ENCODE measurements around the gene NR0B2. TPM values are rescaled to one million over a fixed set of nuclear protein-coding genes. Genes with fewer than 3 reads are reported as not detected.

The NR0B2 gene
- total RNA-seq, 1 donor from 2014 or later: not detected

DNA sequence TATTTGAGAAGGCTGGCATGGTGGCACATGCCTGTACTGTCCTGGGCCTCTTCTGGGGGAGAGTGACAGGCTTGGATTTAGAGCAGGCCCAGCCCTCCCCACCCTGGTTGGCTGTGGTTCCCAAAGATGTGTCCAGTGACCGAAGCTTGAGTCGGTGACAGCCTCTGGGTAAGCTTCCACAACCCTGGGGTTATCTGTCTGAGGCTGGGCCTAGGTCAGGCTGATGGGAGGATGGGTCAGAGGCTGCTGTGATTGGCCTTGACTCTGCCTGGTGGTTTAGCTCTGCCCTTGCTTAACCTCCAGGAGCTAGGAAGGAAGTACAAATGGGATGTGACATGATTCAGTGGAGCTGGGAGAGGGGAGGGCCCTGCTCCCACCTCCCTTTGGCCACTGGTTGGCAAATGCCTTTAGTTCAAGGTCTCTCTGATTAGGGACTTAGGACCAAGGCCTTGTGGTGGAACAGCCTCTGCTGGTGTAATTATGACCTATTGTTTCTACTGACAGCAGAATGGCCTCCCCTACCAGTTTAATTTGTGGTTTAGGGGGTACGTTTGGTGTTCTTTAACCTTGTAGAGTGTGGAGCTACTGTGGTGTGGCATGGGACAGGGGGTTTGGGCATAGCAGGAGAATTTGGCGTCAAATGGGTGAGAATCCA, 24.4 kb upstream of the NR0B2 start:
- DNase-seq (ENCODE audit: low read depth in 2 of 2): no peak

DNA sequence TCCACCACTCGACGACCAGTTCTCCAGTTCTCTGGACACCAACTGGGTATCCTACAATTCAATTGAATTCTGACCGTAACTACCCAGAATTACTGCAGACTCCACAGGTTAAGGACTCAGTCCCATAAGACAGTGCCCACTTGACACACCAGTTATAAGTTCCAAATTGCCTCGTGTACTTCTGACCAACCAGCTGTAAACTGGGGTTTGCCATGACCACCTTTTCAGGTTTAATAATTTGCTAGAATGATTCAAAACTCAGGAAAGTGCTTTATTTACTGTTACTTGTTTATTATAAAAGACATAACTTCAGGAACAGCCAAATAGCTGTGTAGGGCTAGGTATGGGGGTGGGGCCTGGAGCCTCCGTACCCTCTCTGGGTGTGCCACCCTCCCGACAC, 23.0 kb upstream of the NR0B2 start:
- DNase-seq (ENCODE audit: low read depth in 2 of 2): no peak

DNA sequence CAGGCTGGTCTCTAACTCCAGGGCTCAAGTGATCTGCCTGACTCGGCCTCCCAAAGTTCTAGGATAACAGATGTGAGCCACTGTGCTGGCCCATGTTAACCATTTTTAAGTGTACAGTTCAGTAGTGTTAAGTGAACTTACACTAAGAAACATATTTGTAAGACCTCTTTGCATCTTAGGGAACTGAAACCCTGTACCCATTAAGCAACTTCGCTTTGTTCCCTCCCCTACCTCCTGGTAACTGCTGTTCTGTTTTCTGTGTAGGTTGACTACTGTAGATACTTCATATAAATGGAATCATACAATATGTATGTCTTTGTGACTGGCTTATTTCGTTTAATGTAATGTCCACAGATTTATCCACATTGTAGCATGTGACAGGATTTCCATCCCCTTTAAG, 18.8 kb upstream of the NR0B2 start:
- no peak for DNase-seq (ENCODE audit: low read depth in 2 of 2)

DNA sequence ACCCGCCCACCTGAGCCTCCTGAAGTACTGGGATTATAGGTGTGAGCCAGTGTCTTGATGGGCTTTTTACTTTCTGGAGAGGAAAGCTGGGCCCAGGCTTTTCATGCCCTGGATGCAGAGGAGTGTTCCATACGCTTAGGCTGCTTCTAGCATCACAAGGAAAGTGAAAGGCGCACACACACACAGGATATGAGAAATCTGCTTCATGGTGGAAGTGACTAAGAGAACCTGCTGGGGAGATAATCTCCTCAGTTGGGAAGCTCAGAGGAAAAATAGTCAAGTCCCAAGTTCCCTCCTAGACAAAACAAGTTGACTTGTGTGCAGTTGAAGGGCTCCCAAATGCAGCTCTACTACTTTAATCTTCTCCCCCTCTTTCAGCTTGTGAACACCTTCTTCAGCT, 9.9 kb upstream of the NR0B2 start:
- peak; percentile 9 to 93 for DNase-seq (ENCODE audit: low read depth in 2 of 2)

DNA sequence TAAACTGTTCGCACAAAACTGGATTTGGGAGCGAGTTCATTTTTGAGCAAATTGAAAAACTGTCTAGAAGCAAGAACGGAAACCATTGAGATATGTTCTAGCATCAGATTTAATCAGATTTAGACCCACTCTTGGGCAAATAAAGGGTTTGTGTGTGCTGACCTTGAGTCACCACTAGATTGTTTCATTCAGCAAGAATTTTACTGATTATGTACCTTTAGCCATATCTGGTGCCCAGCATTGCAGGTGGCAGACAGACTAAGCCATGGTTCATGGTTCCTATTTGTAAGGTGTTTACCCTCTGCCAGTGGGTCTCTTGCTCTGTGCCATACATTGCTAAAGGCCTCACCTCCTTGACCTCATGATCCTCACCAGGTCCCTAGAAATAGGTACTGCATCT, 9.1 kb upstream of the NR0B2 start:
- no peak for DNase-seq (ENCODE audit: low read depth in 2 of 2)

DNA sequence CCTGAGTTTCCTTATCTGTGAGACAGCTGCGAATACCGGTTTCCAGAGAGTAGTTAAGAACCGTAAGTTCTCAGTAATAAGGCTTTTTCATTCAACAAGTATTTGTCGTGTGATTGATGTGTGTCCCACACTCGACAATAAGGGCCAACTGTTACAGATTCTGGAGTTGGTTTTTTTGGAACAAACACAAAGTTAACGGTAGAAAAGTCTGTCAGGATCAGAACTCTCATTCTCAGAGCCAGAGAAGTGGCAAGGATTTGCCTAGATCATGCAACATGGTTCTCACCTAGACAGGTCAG, 8.6 kb upstream of the NR0B2 start:
- no peak for DNase-seq (ENCODE audit: low read depth in 2 of 2)

DNA sequence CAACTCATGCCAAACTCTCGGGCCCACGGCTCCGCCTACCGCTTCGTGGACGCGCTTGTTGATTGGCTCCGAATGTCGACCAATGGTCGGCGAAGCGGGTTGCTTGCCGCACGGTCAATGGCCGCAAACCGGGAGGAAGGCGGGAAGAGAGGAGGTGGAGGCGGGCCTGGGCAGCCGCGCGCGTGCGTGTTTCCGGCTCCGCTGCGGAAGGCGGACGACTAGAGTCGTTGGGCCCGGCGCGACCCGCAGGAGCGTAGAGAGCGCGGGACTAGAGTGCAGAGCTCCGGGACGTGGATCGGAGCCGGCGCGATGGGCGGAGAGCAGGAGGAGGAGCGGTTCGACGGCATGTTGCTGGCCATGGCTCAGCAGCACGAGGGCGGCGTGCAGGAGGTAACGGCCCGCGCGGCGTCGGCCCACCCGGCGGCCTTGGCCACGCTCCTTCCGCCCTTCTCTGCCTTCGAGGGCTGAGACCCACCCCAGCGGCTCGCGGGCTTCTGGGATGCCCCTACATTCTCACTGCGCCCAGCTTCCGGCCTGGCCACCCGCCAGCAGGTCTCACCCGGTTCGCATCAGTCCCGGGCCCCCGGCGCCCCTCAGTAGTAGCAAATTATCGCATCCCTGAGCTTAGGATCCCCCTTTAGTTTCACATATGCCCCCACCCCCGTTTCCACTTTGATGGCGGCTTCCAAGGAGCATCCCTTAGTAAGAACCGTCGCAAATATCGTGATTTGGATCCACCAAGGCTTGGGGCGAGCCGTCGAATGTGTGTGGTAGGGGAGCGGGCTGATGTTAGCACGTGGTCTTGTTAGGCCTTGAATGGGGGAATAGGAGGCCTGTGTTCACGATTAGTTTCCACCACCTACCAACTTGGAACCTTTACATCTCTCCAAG, 8.0 kb upstream of the NR0B2 start, which contains the start of gene NUDC:
TSS of gene NUDC (plus strand) at position 204 of the 891 bp plus-strand sequence. CDS start at position 310, 106 bp downstream.
- peak; percentile 98 for DNase-seq (ENCODE audit: low read depth in 2 of 2)

DNA sequence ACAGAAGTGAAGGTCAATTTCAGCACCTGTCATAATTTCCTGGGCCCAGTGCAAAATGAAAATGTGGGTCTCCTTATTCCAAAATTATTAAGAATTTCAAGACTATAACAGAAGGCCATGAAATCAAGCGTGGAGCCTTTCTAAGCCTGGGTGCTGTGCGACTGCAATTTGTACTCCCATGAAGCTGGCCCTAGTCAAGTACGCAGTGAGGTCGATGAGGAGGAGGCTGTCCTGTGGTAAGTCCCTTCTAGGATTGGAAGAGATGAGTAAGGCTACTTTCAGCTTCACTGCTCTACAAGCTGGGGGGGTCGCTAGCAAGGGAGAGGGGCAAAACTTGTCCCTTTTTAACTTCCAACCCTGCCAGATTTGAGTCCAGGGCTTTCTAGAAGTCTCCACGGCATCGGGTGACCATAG, 7.4 kb upstream of the NR0B2 start:
- no peak for DNase-seq (ENCODE audit: low read depth in 2 of 2)

DNA sequence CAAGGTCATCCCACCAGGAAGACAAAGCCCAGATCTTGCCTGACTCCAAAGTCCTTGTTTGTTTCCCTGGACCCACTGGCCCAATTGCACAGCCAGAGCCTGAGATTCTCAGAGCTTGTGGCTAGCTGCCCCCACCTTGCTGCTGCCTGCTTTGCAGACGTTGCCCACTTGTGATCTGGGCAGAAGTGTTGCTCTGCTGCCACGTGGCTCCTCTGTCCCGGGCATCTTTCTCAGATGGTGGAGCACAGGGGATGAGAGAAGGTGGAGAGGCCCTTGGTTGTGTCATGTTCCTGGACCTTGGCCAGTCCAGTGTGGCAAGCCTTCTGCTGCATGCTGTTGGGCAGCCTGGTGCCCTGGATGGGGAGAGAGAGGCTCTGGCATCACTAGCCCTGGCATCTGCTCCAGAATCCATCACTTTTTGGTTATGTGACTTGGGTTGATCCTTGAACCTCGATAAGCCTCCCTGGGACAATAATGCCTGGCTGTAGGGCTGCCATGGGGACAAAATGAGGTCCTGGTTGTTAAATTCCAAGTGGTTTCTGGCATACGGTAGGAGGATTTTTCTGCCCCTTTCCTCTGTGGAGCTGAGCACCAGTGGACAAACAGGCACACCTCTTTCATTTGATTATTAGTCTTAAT, 1.5 kb upstream of the NR0B2 start:
- no peak for DNase-seq (ENCODE audit: low read depth in 2 of 2)

DNA sequence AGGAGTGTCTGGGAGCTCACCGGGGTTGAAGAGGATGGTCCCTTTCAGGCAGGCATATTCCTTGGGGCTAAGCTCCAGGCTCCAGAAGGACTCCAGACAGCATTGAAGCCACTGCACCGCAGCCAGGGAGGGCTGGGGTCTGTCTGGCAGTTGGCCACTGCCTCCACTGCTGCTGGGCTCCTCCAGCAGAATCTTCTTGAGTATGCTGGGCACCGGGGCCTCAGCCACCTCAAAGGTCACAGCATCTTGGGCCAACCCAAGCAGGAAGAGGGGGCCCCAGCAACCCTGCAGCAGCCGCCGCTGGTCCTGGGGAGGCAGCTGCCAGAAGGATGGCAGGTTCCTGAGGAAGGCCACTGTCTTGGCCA, 404 bp downstream of the NR0B2 start:
- DNase-seq (ENCODE audit: low read depth in 2 of 2): no peak

DNA sequence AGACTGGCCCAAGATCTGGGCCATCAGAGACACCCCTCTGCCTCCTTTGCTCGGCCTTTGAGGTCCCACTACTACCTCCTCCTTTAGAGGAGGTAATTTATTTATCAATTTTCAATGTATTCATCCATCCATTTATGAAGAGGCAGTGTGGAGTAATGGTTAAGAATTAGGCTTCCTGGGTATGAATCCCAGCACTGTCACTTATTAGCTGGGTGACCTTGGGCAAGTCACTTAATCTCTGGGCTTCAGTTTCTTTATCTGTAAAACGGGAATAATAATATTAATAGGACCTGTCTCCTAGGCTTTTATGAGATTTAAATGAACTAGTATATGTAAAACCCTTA, 1.7 kb downstream of the NR0B2 start:
- DNase-seq (ENCODE audit: low read depth in 2 of 2): no peak

DNA sequence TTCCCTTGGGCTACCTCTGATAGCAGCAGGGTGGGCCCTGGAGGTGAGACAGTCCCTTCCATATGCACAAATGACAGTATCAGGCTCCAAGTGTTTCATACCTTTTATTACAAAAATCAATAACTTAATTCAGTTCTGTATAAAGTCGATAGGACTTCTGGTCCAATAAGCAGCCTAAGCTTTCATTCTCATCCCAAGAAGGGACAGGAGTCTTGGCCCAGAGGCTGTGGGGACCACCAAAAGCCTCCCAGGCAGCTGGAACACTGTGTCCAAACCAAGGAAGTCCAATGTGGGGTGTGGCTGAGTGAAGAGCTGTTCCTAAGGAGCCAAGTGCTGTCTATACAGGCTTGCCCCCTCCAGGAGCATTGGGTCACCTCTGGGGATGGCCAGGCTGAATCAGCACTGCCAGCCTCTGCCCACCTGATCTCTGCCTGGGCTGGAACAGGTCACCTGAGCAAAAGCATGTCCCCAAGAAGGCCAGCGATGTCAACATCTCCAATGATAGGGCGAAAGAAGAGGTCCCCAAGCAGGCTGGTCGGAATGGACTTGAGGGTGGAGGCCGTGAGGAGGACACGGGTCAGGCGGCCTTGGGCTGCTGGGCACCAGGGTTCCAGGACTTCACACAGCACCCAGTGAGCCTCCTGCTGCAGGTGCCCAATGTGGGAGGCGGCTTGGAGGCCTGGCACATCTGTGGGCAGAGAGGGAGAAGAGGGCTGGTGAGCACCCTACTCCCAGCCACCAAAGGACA, 2.2 kb downstream of the NR0B2 start:
- no peak for DNase-seq (ENCODE audit: low read depth in 2 of 2)

DNA sequence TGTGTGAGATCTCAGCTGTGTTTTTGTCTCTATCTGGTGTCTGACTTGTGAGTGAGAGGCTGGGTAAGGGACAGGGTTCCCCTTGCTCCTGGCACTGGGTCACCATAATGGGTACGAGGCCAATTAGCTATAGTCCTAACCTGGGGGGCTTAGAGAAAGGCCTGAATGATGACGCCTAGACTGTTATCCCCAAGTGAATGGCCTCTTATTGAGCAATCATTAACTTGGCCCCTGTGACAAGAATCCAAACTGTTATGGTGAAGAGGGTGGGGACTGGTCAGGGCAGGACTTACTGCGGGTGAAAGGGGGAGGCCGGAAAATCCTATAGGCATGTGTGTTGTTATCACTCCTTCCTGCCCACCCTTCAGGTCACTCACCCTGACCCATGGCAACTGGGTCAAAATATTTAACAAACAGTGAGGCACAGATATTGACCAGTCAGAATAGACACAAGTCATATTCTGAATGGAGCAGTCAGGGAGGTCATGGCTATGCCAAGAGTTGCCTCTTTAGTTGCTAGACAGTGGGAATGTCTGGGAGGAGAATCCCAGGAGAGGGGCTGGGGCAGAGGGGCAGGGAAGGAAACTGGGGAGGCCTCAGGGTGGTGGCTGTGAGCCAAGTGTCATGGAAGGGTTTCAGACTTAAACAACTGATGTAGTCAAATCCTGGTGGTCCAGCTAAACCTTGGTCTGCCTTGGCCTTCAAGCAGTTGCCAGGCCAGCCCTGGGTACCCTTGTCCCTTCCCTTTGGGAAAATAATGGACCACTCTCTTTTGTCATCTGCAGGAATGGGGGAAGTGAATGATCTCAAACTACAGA, 3.2 kb downstream of the NR0B2 start:
- no peak for DNase-seq (ENCODE audit: low read depth in 2 of 2)

DNA sequence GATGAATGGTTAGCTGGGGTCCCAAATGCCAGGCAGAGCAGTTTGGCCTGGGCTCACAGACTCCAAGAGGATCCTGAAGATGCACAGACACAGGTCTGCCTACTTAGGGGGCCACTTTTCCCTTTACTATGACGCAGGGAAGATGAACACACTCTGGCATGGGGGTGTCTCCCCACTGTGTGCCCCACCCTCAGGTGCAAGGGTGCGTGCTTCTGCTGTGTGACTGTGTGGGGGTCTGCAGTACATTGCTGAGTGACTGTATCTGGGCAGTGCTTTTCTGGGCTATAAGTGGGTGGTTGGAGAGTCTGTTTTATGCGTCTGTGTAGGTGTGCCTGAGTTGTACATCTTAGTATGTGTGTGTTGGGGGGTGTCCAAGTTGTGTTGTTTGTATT, 3.8 kb downstream of the NR0B2 start:
- DNase-seq (ENCODE audit: low read depth in 2 of 2): no peak

DNA sequence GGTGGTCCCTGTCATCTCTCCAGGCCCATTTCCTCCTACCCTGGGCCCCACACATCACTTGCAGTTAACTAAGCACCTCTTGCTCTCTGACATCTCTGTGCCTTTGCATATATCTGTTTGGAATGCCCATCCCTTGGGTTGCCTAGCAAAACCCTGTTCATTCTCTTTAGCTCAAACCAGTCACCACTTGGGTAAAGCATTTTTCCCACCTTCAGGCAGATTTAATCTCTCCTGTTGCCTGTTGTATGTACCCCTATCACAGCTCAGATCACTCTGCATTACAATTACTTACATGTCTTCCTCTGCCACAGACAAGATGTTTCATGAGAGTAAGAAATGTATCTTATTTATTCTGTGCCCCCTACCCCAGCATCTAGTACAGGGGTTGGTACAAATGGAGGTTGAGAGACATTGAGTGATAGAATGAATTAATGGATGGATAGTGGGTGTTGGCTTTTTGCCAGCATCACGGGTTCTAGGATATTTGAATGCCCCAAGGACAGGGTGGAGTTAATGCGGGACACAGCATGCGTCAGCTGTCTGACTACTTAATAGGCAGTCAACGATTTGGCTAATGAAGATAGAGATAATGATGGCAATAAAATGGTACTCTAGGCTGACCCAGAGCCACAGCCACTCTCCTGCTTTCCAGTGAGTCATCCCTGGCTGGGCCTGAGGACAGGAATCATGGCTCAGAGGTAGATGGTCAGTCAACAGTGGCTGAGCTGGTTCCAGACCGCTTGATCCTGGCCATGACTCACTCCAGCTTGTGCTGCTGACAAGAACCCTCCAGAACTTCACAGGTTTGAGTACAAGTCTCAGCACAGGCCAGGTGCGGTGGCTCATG, 6.5 kb downstream of the NR0B2 start:
- peak; percentile 40 to 87 for DNase-seq (ENCODE audit: low read depth in 2 of 2)

DNA sequence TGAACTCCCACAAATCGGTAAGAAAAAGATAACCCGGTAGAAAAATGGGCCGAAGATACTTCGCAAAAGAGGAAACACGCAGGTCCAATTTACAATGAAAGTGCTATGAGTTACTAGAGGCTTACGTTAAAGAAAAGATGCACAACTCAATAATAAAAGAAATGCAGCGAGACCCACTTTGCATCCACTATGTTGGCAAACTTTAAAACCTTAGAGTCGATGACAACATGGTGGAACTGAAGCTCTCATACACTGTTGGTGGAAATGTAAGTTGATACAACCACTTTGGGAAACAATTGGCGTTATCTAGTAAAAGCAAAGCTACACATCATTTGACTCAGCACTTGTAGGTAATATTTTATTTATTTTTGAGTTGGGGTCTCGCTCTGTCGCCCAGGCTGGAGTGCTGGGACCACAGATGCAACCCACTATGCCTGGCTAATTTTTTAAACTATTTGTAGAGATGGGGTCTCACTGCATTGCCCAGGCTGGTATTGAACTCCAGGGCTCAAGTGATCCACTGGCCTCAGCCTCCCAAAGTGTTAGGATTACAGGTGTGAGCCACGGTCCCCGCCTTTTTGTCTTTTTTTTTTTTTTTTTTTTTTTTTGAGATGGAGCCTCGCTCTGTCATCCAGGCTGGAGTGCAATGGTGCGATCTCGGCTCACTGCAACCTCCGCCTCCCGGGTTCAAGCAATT, 12.8 kb downstream of the NR0B2 start:
- DNase-seq (ENCODE audit: low read depth in 2 of 2): no peak

DNA sequence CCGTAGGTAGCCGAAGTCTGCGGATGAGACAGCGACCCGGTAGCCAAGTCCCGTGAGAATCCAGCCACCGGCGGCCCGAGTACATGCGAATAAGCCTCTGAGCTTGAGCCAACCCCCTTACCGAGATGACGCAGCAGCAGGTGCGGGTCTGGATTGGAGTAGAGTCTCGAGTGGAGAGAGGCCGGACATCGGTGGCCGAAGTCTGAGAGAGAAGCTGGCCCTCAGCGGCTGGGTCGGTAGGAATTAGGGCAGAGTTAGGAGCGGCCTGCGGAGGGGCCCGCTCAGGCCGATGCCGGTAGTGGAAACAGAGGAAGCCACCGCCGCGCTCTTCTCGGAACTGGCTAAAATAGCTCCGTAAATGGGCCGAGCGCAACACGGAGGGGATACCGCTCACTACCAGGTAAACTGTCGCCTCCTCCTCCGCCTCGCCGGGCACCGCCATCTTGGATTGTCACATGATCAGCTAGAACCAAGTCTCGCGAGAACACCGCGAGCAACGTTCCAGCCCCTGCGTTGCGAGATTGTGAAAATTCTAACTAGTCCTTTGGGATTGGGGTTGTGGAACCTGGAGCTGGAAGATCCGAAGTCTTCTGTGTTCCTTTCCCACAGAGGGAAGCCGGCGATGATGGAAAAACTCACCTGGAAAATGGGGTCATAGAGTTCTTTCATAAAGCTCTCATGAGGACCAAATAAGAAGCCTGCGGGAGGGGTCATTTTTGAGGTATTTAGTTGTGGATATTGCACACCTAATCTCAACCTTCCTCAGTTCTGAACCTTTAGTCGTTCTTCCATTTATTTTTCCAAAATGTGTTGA, 13.6 kb downstream of the NR0B2 start, which contains the start of gene GPATCH3:
TSS of gene GPATCH3 (minus strand) at position 467 of the 814 bp plus-strand sequence. CDS start at position 442, 25 bp downstream.
- peak; percentile 94 to 96 for DNase-seq (ENCODE audit: low read depth in 2 of 2)

DNA sequence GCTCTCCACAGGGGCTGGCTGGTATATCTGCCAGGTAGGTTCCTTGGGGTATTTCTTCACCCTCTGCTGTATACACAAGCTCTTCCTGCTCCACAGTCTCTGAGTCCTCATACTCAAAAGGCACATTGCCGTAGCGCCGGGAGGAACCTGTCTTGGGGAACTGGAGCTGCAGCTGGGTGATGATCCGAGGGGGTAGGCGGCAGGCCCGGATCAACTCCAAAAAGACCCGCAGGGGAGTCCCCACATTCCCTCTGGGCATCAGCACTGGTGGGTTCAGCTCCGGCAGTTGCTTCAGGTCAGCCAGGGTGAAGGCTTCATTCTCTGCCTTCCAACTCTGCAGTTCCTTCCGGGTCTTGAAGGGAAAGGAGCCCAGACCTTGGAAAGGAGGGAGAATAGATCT, 16.4 kb downstream of the NR0B2 start:
- DNase-seq (ENCODE audit: low read depth in 2 of 2): no peak

DNA sequence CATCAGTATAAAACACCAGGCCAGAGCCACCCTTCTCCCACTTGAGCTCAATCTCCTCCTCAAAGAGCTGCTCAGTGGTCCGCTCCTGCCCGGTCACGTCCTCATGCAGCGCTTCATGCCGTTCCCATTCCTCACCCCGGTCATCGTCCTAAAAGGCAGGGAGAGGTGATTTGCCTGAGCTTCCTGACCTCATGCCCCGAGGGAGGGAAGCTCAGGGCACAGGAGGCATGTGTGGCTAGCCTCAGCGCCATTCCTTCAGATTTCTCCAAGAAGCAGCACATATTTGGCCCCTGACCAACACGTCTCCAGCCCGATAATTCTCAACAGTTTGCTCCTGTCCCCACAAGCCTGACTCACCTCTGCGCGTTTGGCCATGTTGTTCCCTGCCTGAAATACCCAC, 19.5 kb downstream of the NR0B2 start:
- DNase-seq (ENCODE audit: low read depth in 2 of 2): no peak

Measured in lung microvascular endothelial cell (primary cell).